ENCODE data around the gene MEGF11. TPM values are rescaled to one million over a fixed set of nuclear protein-coding genes. Genes with fewer than 3 reads are reported as not detected.

MEGF11 gene
- polyA plus RNA-seq, 3 donors: not detected

- Histone ChIP-seq H3K9me3 (replicated peaks in 1 of 2; ENCODE audit: control insufficient read depth in 1 of 2, insufficient read depth in 1 of 2, low read length in 2 of 2) (no peaks in the 10 kb centered on the region), H3K4me2 (replicated peaks; ENCODE audit: extremely low read depth, low read length, poor library complexity, severe bottlenecking) (no peak overlapping the region), H3K36me3 (replicated peaks in 1 of 2; ENCODE audit: control insufficient read depth in 1 of 2, insufficient read depth in 2 of 2, low read length in 2 of 2) (peaks cover 8 to 21% of the 10 kb centered on the region in 2 donors), H3K4me1 (ENCODE audit: control insufficient read depth in 1 of 2, insufficient read depth in 2 of 2, low read length in 2 of 2) (peaks cover 18 to 28% of the 10 kb centered on the region in 2 donors), H2AFZ (ENCODE audit: insufficient read depth, low read depth, low read length, poor library complexity, severe bottlenecking) (peak overlapping the region; percentile 91), H3K4me3 (replicated peaks in 1 of 3; ENCODE audit: low read depth in 2 of 3, low read length in 3 of 3) (peak overlapping the region in 1 of 3 experiments; percentile 80), H3K79me2 (ENCODE audit: insufficient read depth, low read length) (peaks cover 43% of the 10 kb centered on the region), H3K27me3 (ENCODE audit: control insufficient read depth in 2 of 2, insufficient read depth in 2 of 2, low read length in 2 of 2) (no peaks in the 10 kb centered on the region), H3K27ac (ENCODE audit: low read depth in 1 of 2, low read length in 2 of 2) (peak overlapping the region in 1 of 2 donors; percentile 86), H3K9ac (ENCODE audit: insufficient read depth, low read length, poor library complexity, severe bottlenecking) (peak overlapping the region; percentile 80), H4K20me1 (ENCODE audit: insufficient read depth, low read length) (peaks cover 3% of the 10 kb centered on the region)
- peaks cover 0 to 3% (median 0%) of the 10 kb centered on the region in 3 donors for H3K27me3 Mint-ChIP-seq (ENCODE audit: low read depth in 3 of 3)
- intact Hi-C loops (cut with micrococcal nuclease): no loop called here
- H3K27ac Mint-ChIP-seq: peak overlapping the region in 2 of 7 donors; percentile 63 to 79
- DNase-seq: no peak
- peaks cover 14 to 16% of the 10 kb centered on the region in 2 donors for H3K36me3 Mint-ChIP-seq
- WGBS (ENCODE audit: insufficient coverage): no CpG with 5 or more reads among the region's 3 CpGs
- peaks cover 29% of the 10 kb centered on the region for H3K4me1 Mint-ChIP-seq
- peak overlapping the region in 1 of 2 donors; percentile 90 for H3K4me3 Mint-ChIP-seq
- H3K9me3 Mint-ChIP-seq: no peaks in the 10 kb centered on the region
- TF ChIP-seq, protein P1, sequence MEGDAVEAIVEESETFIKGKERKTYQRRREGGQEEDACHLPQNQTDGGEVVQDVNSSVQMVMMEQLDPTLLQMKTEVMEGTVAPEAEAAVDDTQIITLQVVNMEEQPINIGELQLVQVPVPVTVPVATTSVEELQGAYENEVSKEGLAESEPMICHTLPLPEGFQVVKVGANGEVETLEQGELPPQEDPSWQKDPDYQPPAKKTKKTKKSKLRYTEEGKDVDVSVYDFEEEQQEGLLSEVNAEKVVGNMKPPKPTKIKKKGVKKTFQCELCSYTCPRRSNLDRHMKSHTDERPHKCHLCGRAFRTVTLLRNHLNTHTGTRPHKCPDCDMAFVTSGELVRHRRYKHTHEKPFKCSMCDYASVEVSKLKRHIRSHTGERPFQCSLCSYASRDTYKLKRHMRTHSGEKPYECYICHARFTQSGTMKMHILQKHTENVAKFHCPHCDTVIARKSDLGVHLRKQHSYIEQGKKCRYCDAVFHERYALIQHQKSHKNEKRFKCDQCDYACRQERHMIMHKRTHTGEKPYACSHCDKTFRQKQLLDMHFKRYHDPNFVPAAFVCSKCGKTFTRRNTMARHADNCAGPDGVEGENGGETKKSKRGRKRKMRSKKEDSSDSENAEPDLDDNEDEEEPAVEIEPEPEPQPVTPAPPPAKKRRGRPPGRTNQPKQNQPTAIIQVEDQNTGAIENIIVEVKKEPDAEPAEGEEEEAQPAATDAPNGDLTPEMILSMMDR (IDR thresholded peaks at IDR 0.05): no peak
Observed at GRCh38 chr15:66294932-66295235, 41.3 kb upstream of the MEGF11 start.

GRCh38 chr15:66294157-66294931, 40.8 kb upstream of the MEGF11 start:
- H3K4me1 Mint-ChIP-seq: peaks cover 29% of the 10 kb centered on the region
- H3K4me2 ChIP-seq (replicated peaks; ENCODE audit: extremely low read depth, low read length, poor library complexity, severe bottlenecking): peak overlapping the region; percentile 86
- H3K36me3 ChIP-seq (replicated peaks in 1 of 2; ENCODE audit: control insufficient read depth in 1 of 2, insufficient read depth in 2 of 2, low read length in 2 of 2): peaks cover 8 to 18% of the 10 kb centered on the region in 2 donors
- intact Hi-C loops (cut with micrococcal nuclease): no loop called here
- peak overlapping the region; percentile 64 to 84 (median 79) for H3K27ac Mint-ChIP-seq
- H3K4me3 Mint-ChIP-seq: peak overlapping the region; percentile 82 to 90
- peaks cover 18 to 28% of the 10 kb centered on the region in 2 donors for H3K4me1 ChIP-seq (ENCODE audit: control insufficient read depth in 1 of 2, insufficient read depth in 2 of 2, low read length in 2 of 2)
- no peaks in the 10 kb centered on the region for H3K9me3 Mint-ChIP-seq
- peak in 2 of 3 donors; percentile 25 to 31 for DNase-seq
- 5% methylated on average over 11 of the region's 16 CpGs for WGBS (ENCODE audit: insufficient coverage)
- H3K36me3 Mint-ChIP-seq: peaks cover 10 to 14% of the 10 kb centered on the region in 2 donors
- peaks cover 0 to 3% (median 0%) of the 10 kb centered on the region in 3 donors for H3K27me3 Mint-ChIP-seq (ENCODE audit: low read depth in 3 of 3)
- H2AFZ ChIP-seq (ENCODE audit: insufficient read depth, low read depth, low read length, poor library complexity, severe bottlenecking): peak overlapping the region; percentile 91
- TF ChIP-seq, protein P1 (IDR thresholded peaks at IDR 0.05): no peak
- peak overlapping the region; percentile 80 for H3K9ac ChIP-seq (ENCODE audit: insufficient read depth, low read length, poor library complexity, severe bottlenecking)
- no peaks in the 10 kb centered on the region for H3K9me3 ChIP-seq (replicated peaks in 1 of 2; ENCODE audit: control insufficient read depth in 1 of 2, insufficient read depth in 1 of 2, low read length in 2 of 2)
- peak overlapping the region; percentile 59 to 80 (median 73) for H3K4me3 ChIP-seq (replicated peaks in 1 of 3; ENCODE audit: low read depth in 2 of 3, low read length in 3 of 3)
- peak overlapping the region; percentile 74 to 86 for H3K27ac ChIP-seq (ENCODE audit: low read depth in 1 of 2, low read length in 2 of 2)
- H4K20me1 ChIP-seq (ENCODE audit: insufficient read depth, low read length): peaks cover 3% of the 10 kb centered on the region
- H3K27me3 ChIP-seq (ENCODE audit: control insufficient read depth in 2 of 2, insufficient read depth in 2 of 2, low read length in 2 of 2): no peaks in the 10 kb centered on the region
- H3K79me2 ChIP-seq (ENCODE audit: insufficient read depth, low read length): peaks cover 43% of the 10 kb centered on the region
